ENCODE data around the gene WFIKKN1.
A peak's percentile ranks its signal among the peaks of the same experiment; 100 is the strongest.

The WFIKKN1 gene

DNA sequence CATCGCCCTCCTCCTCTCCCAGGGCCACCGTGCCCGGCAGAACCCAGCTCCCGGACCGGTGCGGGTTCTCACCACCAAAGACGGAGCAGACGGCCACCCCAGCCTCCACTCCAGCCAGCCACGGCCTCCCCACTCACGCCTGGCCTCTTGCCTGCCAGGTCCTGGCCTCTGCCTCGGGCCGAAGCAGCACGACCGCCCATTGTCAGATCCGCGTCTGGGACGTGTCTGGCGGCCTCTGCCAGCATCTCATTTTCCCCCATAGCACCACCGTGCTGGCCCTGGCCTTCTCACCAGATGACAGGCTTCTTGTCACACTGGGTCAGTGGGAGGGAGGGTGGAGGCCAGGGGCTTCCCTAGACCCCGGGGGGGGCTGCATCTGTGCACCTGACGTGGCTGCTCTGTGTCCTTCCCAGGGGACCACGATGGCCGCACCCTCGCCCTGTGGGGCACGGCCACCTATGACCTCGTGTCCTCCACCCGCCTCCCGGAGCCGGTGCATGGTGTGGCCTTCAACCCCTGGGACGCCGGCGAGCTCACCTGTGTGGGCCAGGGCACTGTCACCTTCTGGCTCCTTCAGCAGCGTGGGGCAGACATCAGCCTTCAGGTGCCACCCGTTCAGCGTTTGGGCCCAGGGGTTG, 30.5 kb downstream of the WFIKKN1 start:
- ChIA-PET CTCF (no interaction called here), POLR2A (interaction anchor here (1.5 to 2.2 kb wide), 3 partner anchors 11 to 19 kb away, joined by 4 to 12 read pairs (median 6); partner anchors contain the start of genes STUB1 and WDR90)
- DNase-seq (ENCODE audit: extremely low spot score): no peak
- TF ChIP-seq ZNF384 (IDR thresholded peaks at IDR 0.05) (no peak), CTBP1 (IDR thresholded peaks at IDR 0.05; ENCODE audit: borderline replicate concordance) (no peak), HDGF (IDR thresholded peaks at IDR 0.05; ENCODE audit: borderline replicate concordance) (0 out of 2 replicates have a peak, but pooled peaks have one; percentile 41), SUZ12 (IDR thresholded peaks at IDR 0.05) (no peak)

DNA sequence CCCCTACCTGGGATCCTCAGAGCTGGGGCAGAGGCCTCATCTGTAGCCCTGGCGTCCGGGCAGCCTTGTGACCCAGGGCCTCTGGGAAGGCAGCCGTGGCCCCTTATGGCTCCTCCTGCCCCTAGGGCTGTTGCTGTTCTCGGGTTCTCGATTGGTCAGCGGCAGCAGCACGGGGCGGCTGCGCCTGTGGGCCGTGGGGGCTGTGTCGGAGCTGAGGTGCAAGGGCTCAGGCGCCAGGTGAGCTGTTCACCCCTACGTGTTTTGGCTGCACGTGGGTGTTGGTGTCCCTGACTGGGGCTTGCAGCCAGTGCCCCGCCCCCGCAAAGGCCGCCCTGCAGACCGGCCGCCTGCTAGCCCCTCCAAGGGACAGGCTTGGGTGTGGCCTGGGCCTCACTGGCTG, 31.3 kb downstream of the WFIKKN1 start:
- CTCF ChIA-PET: no interaction called here

DNA sequence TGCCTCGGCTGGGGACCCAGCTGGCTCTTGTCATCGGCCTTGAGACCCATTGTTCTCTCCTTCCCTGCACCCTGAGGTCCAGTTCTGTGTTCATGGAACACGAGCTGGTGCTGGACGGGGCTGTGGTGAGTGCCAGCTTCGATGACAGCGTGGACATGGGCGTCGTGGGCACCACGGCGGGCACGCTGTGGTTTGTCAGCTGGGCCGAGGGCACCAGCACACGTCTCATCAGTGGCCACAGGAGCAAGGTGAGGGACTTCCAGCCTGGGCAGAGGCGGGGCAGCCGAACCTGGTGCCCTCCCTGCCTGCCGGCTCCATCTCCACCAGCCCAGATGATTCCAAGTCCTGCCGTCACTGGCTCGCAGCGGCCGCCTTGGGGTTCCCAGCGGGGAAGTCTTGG, 31.8 kb downstream of the WFIKKN1 start:
- ChIA-PET CTCF (no interaction called here), POLR2A (interaction anchor here (0.8 kb wide), 1 partner anchor 13 kb away, joined by 3 read pairs; the partner anchor contains the start of gene WDR90)
- no peak for DNase-seq (ENCODE audit: extremely low spot score)
- TF ChIP-seq HDGF (IDR thresholded peaks at IDR 0.05; ENCODE audit: borderline replicate concordance) (no peak), L3MBTL2 (conservative IDR thresholded peaks at IDR 0.05) (no peak), FOXA1 (IDR thresholded peaks at IDR 0.05) (no peak), NFRKB (IDR thresholded peaks at IDR 0.05) (no peak), ARNT (IDR thresholded peaks at IDR 0.05) (no peak), BHLHE40 (IDR thresholded peaks at IDR 0.05; ENCODE audit: borderline replicate concordance) (no peak), SP1 (IDR thresholded peaks at IDR 0.05) (no peak), ZNF384 (IDR thresholded peaks at IDR 0.05) (no peak), FOXK2 (IDR thresholded peaks at IDR 0.05) (no peak), ELF4 (IDR thresholded peaks at IDR 0.05) (no peak), SUZ12 (IDR thresholded peaks at IDR 0.05) (no peak), TARDBP (IDR thresholded peaks at IDR 0.05) (no peak), CTBP1 (IDR thresholded peaks at IDR 0.05; ENCODE audit: borderline replicate concordance) (no peak), LEF1 (IDR thresholded peaks at IDR 0.05; ENCODE audit: borderline replicate concordance) (no peak)
- TF ChIP-seq, protein P1, sequence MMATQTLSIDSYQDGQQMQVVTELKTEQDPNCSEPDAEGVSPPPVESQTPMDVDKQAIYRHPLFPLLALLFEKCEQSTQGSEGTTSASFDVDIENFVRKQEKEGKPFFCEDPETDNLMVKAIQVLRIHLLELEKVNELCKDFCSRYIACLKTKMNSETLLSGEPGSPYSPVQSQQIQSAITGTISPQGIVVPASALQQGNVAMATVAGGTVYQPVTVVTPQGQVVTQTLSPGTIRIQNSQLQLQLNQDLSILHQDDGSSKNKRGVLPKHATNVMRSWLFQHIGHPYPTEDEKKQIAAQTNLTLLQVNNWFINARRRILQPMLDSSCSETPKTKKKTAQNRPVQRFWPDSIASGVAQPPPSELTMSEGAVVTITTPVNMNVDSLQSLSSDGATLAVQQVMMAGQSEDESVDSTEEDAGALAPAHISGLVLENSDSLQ (IDR thresholded peaks at IDR 0.05): no peak

More for the DNA sequence above, 31.3 kb downstream of the WFIKKN1 start:
- DNase-seq (ENCODE audit: extremely low spot score): no peak
- no peak for TF ChIP-seq L3MBTL2 (conservative IDR thresholded peaks at IDR 0.05)
- TF ChIP-seq ARNT (IDR thresholded peaks at IDR 0.05): no peak
- no peak for TF ChIP-seq SP1 (IDR thresholded peaks at IDR 0.05)
- TF ChIP-seq SUZ12 (IDR thresholded peaks at IDR 0.05): no peak
- TF ChIP-seq LEF1 (IDR thresholded peaks at IDR 0.05; ENCODE audit: borderline replicate concordance): no peak
- TF ChIP-seq FOXK2 (IDR thresholded peaks at IDR 0.05): no peak
- TF ChIP-seq BHLHE40 (IDR thresholded peaks at IDR 0.05; ENCODE audit: borderline replicate concordance): no peak
- TF ChIP-seq, protein P1 (IDR thresholded peaks at IDR 0.05): no peak
- no peak for TF ChIP-seq ZNF384 (IDR thresholded peaks at IDR 0.05)
- POLR2A ChIA-PET: interaction anchor here (0.8 kb wide), 1 partner anchor 12 kb away, joined by 3 read pairs; the partner anchor contains the start of gene WDR90

DNA sequence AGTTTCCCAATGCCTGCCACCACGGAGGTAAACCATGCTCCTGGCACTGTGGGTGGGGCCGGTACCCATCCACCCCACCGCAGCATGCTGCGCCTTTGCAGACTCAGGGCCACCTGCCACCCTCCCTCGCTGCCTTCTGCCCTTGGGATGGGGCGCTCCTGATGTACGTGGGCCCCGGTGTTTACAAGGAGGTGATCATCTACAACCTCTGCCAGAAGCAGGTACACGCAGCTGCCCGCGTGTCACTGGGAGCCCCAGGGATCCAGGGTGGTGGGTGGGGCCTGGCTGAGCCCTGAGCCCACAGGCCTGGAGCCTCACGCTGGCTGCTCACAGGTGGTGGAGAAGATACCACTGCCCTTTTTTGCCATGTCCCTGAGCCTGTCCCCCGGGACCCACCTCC, 35.8 kb downstream of the WFIKKN1 start:
- ChIA-PET POLR2A (interaction anchor here (3.0 kb wide), 1 partner anchor 15 kb away, joined by 13 read pairs; no protein-coding TSS in a partner anchor), CTCF (no interaction called here)
- TF ChIP-seq FOXK2 (IDR thresholded peaks at IDR 0.05) (no peak), SUZ12 (IDR thresholded peaks at IDR 0.05) (no peak), L3MBTL2 (conservative IDR thresholded peaks at IDR 0.05) (no peak), FOXA1 (IDR thresholded peaks at IDR 0.05) (no peak), CTBP1 (IDR thresholded peaks at IDR 0.05; ENCODE audit: borderline replicate concordance) (no peak), ELF4 (IDR thresholded peaks at IDR 0.05) (no peak), NFRKB (IDR thresholded peaks at IDR 0.05) (no peak)
- DNase-seq (ENCODE audit: extremely low spot score): no peak

DNA sequence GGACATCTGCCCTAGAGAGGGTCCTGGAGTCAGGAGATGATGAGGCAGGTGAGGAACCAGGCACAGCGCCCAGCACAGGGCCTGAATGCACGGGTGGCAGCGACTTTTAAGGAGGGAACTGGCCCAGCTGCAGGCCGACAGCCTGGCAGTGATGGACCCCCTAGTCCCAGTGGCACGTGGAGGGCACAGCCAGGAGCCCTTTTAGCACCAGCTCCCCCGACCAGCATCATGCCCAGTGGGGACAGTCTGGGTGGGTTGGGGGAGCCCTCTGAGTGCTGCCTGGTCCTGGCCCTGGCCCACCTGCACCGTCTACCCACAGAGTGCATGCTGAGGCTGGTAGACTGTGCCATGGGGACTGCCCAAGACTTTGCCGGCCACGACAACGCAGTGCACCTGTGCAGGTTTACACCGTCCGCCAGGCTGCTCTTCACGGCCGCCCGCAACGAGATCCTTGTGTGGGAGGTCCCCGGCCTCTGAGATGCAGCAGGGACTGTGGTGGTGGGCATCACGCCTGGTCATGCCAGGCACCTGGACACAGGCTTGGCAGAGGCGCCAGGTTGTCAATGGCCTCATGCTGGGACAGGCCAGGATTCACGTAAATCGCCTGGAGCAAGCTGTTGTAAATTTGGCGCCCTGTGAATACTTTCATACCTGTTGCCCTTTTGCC, 36.5 kb downstream of the WFIKKN1 start:
- ChIA-PET CTCF (interaction anchor here (0.7 to 1.0 kb wide), 2 partner anchors 14 to 23 kb away, joined by 3 read pairs; partner anchors contain the start of gene WDR24), POLR2A (interaction anchor here (0.9 to 3.0 kb wide), 5 partner anchors 12 to 31 kb away, joined by 3 to 13 read pairs (median 4); partner anchors contain the start of genes METTL26 and WDR90)
- DNase-seq (ENCODE audit: extremely low spot score): no peak
- peak; percentile 76; the same call in 1 of the 2 replicates for TF ChIP-seq HDGF (IDR thresholded peaks at IDR 0.05; ENCODE audit: borderline replicate concordance)
- TF ChIP-seq TARDBP (IDR thresholded peaks at IDR 0.05): no peak

DNA sequence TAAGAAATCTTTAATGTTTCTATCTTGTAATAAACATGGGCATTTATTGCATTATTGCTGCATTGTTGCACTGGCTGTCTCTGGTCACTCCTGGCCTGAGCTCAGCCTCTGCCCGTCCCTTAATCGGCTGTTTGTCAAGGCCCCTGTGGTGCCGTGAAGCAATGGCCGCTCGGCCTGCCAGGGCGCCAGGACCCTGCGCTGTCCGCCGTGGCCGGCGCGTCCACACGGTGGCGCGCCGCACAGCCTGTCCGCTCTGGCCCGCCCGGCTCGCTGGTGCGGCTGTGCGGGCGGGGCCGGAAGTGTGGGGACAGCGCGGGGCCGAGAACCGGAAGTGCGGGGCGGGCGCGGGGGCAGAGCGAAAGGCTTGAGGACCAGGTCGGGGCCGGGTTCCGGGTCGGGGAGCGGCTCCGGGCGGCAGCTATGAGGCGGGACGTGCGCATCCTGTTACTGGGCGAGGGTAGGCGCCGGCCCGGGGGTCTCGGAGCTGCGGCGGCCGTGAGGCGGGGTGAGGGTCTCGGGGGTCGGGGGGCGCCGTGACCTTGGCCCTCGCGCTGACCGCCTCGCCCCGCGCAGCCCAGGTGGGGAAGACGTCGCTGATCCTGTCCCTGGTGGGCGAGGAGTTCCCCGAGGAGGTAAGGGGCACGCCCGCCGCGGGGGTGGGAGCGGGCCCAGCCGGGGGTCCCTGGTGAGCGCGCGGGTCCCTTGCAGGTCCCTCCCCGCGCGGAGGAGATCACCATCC, 37.2 kb downstream of the WFIKKN1 start, which contains the start of gene RHOT2:
RHOT2 (plus strand) TSS at position 353 of the 739 bp plus-strand sequence; CDS start at position 421, 68 bp downstream.
- ChIA-PET CTCF (interaction anchor here (0.7 to 1.0 kb wide), 2 partner anchors 15 to 22 kb away, joined by 3 read pairs; partner anchors contain the start of gene WDR24), POLR2A (interaction anchor here (0.9 to 3.0 kb wide), 5 partner anchors 11 to 32 kb away, joined by 3 to 13 read pairs (median 4); partner anchors contain the start of genes METTL26 and WDR90)
- TF ChIP-seq SP1 (IDR thresholded peaks at IDR 0.05): no peak
- no peak for TF ChIP-seq BHLHE40 (IDR thresholded peaks at IDR 0.05; ENCODE audit: borderline replicate concordance)
- no peak for TF ChIP-seq TARDBP (IDR thresholded peaks at IDR 0.05)
- TF ChIP-seq FOXK2 (IDR thresholded peaks at IDR 0.05): no peak
- peak; percentile 70; the same call in 1 of the 2 replicates for TF ChIP-seq FOXM1 (IDR thresholded peaks at IDR 0.05; ENCODE audit: borderline replicate concordance)
- no peak for TF ChIP-seq FOXA1 (IDR thresholded peaks at IDR 0.05)
- TF ChIP-seq ARNT (IDR thresholded peaks at IDR 0.05): peak; percentile 80
- peak; percentile 90 for DNase-seq (ENCODE audit: extremely low spot score)
